HG03196 (cell line): ENCODE measurements around the gene LIPE.

Experiments used
- ATAC-seq: cut with Tn5 transposase; IDR thresholded peaks from one replicate; pipeline ENCODE4 v1.9.1; 2021; ENCODE audit not compliant: unreplicated experiment

Gene LIPE

DNA sequence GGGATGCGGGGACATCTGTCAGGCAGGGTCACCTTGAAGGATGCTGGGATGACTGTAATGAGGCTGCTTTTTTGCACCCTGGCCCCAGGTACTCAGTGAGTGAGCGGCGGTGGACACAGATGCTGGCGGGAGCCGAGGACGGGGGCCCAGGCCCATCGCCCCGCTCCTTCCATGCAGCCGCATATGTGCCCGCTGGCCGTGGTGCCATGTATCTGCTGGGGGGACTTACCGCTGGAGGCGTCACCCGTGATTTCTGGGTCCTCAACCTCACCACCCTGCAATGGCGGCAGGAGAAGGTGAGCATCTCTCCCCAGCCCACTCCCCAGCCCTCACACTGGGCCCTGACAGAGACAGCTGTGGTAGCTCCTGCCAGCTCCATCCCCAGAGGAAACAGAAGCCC is 70.5 kb downstream of the LIPE start:
- ATAC-seq = no peak

DNA sequence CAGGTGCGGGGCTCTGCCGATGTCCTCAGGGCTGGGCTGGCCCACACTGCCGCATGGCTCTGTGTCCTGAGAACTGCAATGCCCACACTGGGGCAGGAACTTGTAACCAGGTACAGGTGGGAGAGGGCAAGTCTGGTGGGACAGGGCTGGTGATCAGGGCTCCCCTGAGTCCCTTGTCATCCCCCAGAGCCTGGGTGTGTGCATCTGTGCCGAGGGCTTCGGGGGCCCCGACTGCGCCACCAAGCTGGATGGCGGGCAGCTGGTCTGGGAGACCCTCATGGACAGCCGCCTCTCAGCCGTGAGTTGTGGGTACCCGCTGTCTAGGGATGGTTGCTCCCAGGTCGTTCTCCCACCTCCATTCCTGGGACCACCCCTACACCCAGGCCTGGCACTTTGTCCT is 71.3 kb downstream of the LIPE start:
- ATAC-seq = no peak

DNA sequence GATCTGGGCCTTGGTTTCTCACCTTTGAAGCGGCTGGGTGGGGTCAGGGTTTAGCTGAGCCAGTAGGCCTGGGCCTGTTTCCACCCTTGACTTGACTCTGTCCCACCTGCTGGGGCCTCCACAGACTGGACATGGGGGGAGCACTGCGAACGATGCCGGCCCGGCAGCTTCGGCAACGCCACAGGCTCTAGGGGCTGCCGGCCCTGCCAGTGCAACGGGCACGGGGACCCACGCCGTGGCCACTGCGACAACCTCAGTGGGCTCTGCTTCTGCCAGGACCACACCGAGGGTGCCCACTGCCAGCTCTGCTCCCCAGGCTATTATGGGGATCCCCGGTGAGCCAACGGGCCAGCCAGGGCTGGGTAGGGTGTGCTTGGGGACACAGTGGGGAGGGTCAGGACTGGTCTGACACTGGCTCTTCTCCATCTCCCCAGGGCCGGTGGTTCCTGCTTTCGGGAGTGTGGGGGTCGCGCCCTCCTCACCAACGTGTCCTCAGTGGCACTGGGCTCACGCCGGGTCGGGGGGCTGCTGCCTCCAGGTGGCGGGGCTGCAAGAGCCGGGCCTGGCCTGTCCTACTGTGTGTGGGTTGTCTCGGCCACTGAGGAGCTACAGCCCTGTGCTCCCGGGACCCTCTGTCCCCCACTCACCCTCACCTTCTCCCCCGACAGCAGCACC is 73.7 kb downstream of the LIPE start:
- no peak for ATAC-seq

DNA sequence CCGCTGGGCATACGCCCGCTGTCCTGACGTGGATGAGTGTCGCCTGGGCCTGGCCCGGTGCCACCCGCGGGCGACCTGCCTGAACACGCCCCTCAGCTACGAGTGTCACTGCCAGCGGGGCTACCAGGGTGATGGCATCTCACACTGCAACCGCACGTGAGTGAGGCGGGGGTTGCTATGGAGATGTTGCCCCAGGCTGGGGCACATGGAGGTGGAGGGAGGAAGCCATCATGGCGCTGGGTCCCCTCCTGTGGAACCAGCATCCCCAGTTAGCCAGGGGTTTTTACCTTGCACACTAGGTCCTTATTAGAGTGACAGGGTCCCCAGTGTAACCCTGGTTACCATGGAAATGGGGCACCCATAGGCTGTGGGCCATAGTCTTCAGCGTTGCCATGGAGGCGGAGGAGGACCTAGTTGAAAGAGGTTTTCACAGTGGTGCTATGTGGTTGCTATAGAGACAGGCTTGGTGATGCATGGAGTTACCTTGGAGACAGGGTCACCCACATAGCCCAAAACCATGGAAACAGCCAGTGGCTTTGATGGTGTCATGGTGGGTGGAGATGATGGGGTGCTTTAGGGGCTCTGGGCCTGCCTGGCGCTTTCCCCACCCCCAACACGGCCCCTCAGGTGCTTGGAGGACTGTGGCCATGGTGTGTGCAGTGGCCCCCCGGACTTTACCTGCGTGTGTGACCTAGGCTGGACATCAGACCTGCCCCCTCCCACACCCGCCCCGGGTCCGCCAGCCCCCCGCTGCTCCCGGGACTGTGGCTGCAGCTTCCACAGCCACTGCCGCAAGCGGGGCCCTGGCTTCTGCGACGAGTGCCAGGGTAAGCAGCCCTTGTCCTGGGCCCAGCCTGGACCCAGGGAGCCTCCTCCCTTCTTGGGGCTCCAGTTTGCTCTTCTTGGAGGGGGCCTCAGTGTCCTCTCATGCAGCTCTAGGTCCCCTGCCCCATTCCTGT is 74.6 kb downstream of the LIPE start:
- no peak for ATAC-seq
